BLaER1 (cell line): ENCODE measurements around the gene OAT.

Experiments
- H3K27ac ChIP-seq: shearing (Covaris generic); formaldehyde crosslinking; 2 replicates; pipeline ENCODE4 v1.8.1; 2022
- H3K27me3 ChIP-seq: shearing (Covaris generic); formaldehyde crosslinking; 2 replicates; pipeline ENCODE4 v1.8.1; 2022
- H3K36me3 ChIP-seq: shearing (Covaris generic); formaldehyde crosslinking; 2 replicates; pipeline ENCODE4 v1.8.1; 2022
- H3K4me1 ChIP-seq: shearing (Covaris generic); formaldehyde crosslinking; 2 replicates; pipeline ENCODE4 v1.8.1; 2022
- H3K4me2 ChIP-seq: shearing (Covaris generic); formaldehyde crosslinking; 2 replicates; pipeline ENCODE4 v1.8.1; 2022
- H3K4me3 ChIP-seq: shearing (Covaris generic); formaldehyde crosslinking; 2 replicates; pipeline ENCODE4 v1.8.1; 2022
- H3K9ac ChIP-seq: shearing (Covaris generic); formaldehyde crosslinking; 2 replicates; pipeline ENCODE4 v1.8.1; 2022
- H3K9me3 ChIP-seq: shearing (Covaris generic); formaldehyde crosslinking; 2 replicates; pipeline ENCODE4 v1.8.1; 2022
- H4K20me1 ChIP-seq: shearing (Covaris generic); formaldehyde crosslinking; 2 replicates; pipeline ENCODE4 v1.8.1; 2022
- Cebpa-rat ChIP-seq: shearing (Covaris generic); IDR thresholded peaks from 2 replicates; pipeline ENCODE4 v1.8.1; 2022

Gene OAT

DNA sequence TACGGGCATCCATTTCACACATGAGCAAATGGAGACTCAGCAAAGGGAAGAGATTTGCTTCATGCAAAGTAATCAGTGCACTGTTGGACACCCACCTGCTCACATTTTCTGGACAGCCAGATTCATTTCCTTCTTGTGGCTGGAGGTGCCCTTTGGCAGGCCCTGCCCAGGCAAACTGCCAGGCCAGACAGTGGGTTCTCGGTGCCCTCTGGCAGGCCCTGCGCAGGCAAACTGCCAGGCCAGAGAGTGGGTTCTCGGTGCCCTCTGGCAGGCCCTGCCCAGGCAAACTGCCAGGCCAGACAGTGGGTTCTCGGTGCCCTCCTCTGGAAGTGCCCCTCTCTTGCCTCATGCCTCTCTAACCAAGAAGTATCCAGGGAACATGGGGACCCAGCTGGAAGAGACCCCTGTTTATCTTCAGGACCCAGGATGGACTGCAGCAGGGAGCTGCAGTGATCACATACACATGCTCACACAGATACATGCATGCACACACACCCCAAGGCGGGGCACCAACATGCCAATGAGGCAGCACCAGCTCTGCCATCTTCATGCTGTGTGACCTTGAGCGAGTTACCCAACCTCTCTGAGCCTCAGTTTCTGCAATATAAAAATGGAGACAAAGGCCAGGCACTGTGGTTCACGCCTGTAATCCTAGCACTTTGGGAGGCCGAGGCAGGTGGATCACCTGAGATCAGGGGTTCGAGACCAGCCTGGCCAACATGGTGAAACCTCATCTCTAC is 67.1 kb downstream of the OAT start:
- Histone ChIP-seq H3K4me2 (no peak overlapping the region), H3K9me3 (no peaks in the 10 kb centered on the region), H3K9ac (no peak overlapping the region), H3K36me3 (no peaks in the 10 kb centered on the region), H4K20me1 (no peaks in the 10 kb centered on the region), H3K27ac (no peak overlapping the region), H3K4me1 (peaks cover 68% of the 10 kb centered on the region), H3K27me3 (no peaks in the 10 kb centered on the region), H3K4me3 (no peak overlapping the region)
- no peak for TF ChIP-seq Cebpa-rat

GRCh38 chr10:124350806-124351205 is 67.9 kb downstream of the OAT start:
- Histone ChIP-seq H3K4me2 (no peak overlapping the region), H3K9ac (no peak overlapping the region), H4K20me1 (no peaks in the 10 kb centered on the region), H3K36me3 (no peaks in the 10 kb centered on the region), H3K4me1 (peaks cover 77% of the 10 kb centered on the region), H3K4me3 (no peak overlapping the region), H3K27ac (no peak overlapping the region), H3K9me3 (no peaks in the 10 kb centered on the region), H3K27me3 (no peaks in the 10 kb centered on the region)
- TF ChIP-seq Cebpa-rat: no peak

DNA sequence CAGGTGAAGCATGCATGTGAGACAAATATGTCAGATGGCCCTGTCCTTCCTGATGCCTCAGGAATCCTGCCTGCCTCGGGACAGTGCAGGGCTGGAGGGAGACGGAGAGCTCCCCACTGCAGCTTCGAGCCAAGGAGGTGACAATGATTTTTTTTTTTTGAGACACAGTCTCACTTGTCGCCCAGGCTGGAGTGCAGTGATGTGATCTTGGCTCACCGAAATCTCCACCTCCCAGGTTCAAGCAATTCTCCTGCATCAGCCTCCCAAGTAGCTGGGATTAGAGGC is 68.8 kb downstream of the OAT start:
- TF ChIP-seq Cebpa-rat: no peak
- Histone ChIP-seq H3K4me1 (peaks cover 77% of the 10 kb centered on the region), H3K27me3 (no peaks in the 10 kb centered on the region)

GRCh38 chr10:124349231-124349995 is 69.3 kb downstream of the OAT start:
- TF ChIP-seq Cebpa-rat: no peak

More for the DNA sequence above, 68.8 kb downstream of the OAT start:
- Histone ChIP-seq H3K27ac (no peak overlapping the region), H3K9ac (no peak overlapping the region), H3K9me3 (no peaks in the 10 kb centered on the region), H3K4me3 (no peak overlapping the region), H3K36me3 (no peaks in the 10 kb centered on the region), H3K4me2 (no peak overlapping the region), H4K20me1 (no peaks in the 10 kb centered on the region)

DNA sequence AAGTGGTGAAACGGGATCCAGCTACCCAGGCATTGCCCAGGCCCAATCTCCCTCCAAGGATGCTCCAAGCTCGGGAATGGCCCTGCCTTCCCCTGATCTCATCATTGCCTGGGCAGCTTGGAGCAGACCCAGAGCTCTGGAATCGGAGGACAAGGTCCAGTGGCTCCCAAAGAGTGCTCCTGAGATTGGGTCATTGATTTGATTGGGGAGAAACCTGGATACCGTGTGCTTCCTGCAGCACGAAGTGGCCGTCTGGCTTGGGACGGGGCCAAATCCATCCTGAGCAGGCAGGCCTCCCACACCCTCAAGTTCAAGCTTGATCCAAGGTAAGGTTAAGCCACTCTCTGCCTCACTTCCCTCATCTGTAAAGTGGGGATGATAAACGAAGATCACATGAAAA is 69.9 kb downstream of the OAT start:
- no peaks in the 10 kb centered on the region for H3K36me3 ChIP-seq
- no peaks in the 10 kb centered on the region for H4K20me1 ChIP-seq
- no peak overlapping the region for H3K9ac ChIP-seq
- no peak for TF ChIP-seq Cebpa-rat
- H3K27ac ChIP-seq: peak overlapping the region; percentile 68; the same call in 1 of the 2 replicates
- peak overlapping the region; percentile 69 for H3K4me2 ChIP-seq
- no peaks in the 10 kb centered on the region for H3K9me3 ChIP-seq
- H3K27me3 ChIP-seq: no peaks in the 10 kb centered on the region
- peaks cover 76% of the 10 kb centered on the region for H3K4me1 ChIP-seq
- H3K4me3 ChIP-seq: no peak overlapping the region

More at GRCh38 chr10:124349231-124349995, 69.3 kb downstream of the OAT start:
- Histone ChIP-seq H3K36me3 (no peaks in the 10 kb centered on the region), H3K27me3 (no peaks in the 10 kb centered on the region), H4K20me1 (no peaks in the 10 kb centered on the region), H3K9ac (no peak overlapping the region), H3K4me3 (no peak overlapping the region), H3K4me2 (0 out of 2 replicates have a peak overlapping the region, but pooled peaks have one; percentile 69), H3K27ac (no peak overlapping the region), H3K4me1 (peaks cover 78% of the 10 kb centered on the region), H3K9me3 (no peaks in the 10 kb centered on the region)

DNA sequence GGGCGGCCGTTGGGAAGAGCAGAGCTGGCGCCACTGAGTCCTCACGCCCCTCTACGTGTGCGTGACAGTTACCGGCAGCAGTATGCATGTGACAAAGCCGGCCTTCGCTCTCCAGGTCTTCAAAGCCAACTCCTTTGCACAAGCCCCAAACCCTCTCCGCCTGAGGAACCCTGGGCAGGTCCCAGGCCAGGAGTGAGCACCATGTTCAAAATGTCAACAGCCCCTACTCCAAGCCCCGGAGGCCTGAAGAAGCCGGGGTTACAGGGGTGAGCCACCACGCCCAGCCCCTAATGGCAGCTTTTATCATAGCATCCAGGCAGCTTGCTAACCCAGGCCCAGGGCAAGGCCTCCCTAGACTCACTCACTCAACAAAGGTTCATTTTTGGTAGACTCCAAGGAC is 70.8 kb downstream of the OAT start:
- no peaks in the 10 kb centered on the region for H3K36me3 ChIP-seq
- H3K27me3 ChIP-seq: no peaks in the 10 kb centered on the region
- H3K4me3 ChIP-seq: no peak overlapping the region
- H4K20me1 ChIP-seq: no peaks in the 10 kb centered on the region
- H3K4me2 ChIP-seq: peak overlapping the region; percentile 69
- H3K4me1 ChIP-seq: peaks cover 76% of the 10 kb centered on the region
- H3K27ac ChIP-seq: peak overlapping the region; percentile 68
- H3K9me3 ChIP-seq: no peaks in the 10 kb centered on the region
- H3K9ac ChIP-seq: peak overlapping the region; percentile 40; the same call in 1 of the 2 replicates
- TF ChIP-seq Cebpa-rat: no peak
